Adrenal gland (tissue), 5 donors: Measurements from ENCODE around the gene FAIM2.

ENCODE experiments used
- POLR2A ChIP-seq, 2 donors: fragments of 450-650 bp; IDR thresholded peaks; one replicate each; pipeline ENCODE4 v1.6.1; 2017; ENCODE audit warnings: antibody characterized with exemption in 2 of 2, mild to moderate bottlenecking in 2 of 2, moderate library complexity in 1 of 2
- TF ChIP-seq, protein P1 (sequence below), 6 experiments: fragments of 450-650 bp in 4 of 6; fragments of 200-600 bp in 2 of 6; sonication (generic) in 1 of 6; IDR thresholded peaks; 1 replicate in 5 of 6; 2 replicates in 1 of 6; pipeline versions ENCODE4 v1.5.1 to v1.8.0; 2016 to 2021; ENCODE audit warnings: antibody characterized with exemption in 6 of 6, mild to moderate bottlenecking in 2 of 6, moderate library complexity in 1 of 6
- donor health status: DM: no; HTN: no; CAD: no.

DNA sequence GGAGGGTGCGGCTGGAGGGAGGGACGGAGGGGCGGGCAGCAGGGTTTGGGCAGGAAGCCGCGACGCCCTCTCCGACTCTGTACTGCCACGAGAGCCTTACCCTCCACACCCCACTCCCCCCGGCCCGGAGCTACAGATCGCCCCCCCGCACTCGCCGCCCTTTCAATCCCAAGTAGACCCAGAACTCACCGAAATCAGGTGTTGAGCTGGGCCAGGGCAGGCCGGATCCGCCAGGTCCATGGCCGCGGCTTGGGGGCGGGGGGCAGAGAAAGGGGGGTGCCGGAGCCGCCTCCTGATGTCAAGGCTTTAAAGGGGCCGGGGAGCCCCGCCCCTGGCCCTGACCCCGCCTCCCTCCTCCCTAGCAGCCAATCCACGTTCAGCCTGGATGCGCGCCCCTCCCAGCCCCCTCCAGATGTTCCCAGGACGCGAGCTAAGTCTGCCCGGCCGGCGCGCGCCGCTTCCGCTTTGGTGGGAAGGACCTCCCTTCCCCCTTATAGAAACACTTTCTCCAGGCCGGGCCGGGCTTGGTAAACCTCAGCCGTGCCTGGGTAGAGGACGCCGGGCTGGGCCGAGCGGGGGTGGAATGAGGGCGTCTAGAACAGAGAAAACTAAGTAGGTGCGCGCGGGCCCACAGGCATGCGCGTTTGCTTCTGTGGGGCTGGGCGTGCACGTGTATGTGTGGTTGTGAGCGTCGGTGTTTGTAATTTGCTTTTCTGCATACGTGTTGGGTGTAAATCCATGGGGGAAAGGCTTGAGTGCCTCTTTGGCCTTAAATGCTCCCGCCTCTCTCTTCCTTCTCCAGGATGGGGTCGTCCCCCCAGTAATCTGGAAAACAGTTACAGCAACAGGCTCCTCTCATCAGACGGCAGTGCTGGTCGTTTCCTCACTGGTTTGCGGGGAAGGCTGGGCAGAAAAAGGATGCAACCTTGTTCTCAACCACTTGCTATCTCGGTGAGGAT, 75.3 kb downstream of the FAIM2 start, which contains the start of gene NCKAP5L:
- TF ChIP-seq, protein P1, sequence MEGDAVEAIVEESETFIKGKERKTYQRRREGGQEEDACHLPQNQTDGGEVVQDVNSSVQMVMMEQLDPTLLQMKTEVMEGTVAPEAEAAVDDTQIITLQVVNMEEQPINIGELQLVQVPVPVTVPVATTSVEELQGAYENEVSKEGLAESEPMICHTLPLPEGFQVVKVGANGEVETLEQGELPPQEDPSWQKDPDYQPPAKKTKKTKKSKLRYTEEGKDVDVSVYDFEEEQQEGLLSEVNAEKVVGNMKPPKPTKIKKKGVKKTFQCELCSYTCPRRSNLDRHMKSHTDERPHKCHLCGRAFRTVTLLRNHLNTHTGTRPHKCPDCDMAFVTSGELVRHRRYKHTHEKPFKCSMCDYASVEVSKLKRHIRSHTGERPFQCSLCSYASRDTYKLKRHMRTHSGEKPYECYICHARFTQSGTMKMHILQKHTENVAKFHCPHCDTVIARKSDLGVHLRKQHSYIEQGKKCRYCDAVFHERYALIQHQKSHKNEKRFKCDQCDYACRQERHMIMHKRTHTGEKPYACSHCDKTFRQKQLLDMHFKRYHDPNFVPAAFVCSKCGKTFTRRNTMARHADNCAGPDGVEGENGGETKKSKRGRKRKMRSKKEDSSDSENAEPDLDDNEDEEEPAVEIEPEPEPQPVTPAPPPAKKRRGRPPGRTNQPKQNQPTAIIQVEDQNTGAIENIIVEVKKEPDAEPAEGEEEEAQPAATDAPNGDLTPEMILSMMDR (IDR thresholded peaks at IDR 0.05): no peak
- TF ChIP-seq POLR2A (IDR thresholded peaks at IDR 0.05): peak; percentile 41 to 84
